PFSK-1 (cell line): Measurements from ENCODE around the gene SIGLEC7.

Experiments used
- POLR2AphosphoS5 ChIP-seq: IDR thresholded peaks from 2 replicates; pipeline ENCODE4 v1.6.1; 2012; ENCODE audit warnings: low read depth, mild to moderate bottlenecking, control low read depth, low read length, moderate library complexity
- SIN3A ChIP-seq: IDR thresholded peaks from 2 replicates; pipeline ENCODE4 v1.6.1; 2012; ENCODE audit warnings: mild to moderate bottlenecking, low read length, moderate library complexity, borderline replicate concordance; ENCODE audit not compliant: insufficient read depth
- TAF1 ChIP-seq: IDR thresholded peaks from 2 replicates; pipeline ENCODE4 v1.6.1; 2012; ENCODE audit warnings: low read length, control low read depth, borderline replicate concordance; ENCODE audit not compliant: insufficient read depth
- TF ChIP-seq, protein P1 (sequence below), 2 experiments: IDR thresholded peaks; 2 replicates each; pipeline versions ENCODE4 v1.6.1 to v1.8.0; 2011 to 2012; ENCODE audit warnings: low read depth in 2 of 2, low read length in 2 of 2, control low read depth in 1 of 2, inconsistent platforms in 1 of 2, mild to moderate bottlenecking in 1 of 2, moderate library complexity in 1 of 2; ENCODE audit not compliant: insufficient read depth in 1 of 2

DNA sequence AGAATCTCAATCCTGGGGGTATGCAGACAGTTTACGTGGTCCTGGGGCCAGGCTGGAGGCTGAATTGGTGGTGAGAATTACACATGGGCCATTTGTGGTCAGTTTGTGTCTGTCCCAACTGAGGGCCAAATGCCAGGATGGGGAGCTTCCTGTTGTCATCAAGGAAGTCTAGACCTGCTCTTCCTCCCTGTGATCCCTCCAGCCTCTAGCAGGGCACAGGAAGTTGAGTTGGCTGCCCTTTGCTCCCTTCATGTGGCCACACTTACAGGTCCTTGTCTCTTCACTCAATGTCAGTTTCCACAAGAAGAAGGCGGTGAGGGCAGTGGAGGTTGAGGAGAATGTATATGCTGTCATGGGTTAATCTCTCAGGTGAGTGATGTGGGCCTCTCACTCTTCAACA is 30.1 kb downstream of the SIGLEC7 start:
- TF ChIP-seq, protein P1, sequence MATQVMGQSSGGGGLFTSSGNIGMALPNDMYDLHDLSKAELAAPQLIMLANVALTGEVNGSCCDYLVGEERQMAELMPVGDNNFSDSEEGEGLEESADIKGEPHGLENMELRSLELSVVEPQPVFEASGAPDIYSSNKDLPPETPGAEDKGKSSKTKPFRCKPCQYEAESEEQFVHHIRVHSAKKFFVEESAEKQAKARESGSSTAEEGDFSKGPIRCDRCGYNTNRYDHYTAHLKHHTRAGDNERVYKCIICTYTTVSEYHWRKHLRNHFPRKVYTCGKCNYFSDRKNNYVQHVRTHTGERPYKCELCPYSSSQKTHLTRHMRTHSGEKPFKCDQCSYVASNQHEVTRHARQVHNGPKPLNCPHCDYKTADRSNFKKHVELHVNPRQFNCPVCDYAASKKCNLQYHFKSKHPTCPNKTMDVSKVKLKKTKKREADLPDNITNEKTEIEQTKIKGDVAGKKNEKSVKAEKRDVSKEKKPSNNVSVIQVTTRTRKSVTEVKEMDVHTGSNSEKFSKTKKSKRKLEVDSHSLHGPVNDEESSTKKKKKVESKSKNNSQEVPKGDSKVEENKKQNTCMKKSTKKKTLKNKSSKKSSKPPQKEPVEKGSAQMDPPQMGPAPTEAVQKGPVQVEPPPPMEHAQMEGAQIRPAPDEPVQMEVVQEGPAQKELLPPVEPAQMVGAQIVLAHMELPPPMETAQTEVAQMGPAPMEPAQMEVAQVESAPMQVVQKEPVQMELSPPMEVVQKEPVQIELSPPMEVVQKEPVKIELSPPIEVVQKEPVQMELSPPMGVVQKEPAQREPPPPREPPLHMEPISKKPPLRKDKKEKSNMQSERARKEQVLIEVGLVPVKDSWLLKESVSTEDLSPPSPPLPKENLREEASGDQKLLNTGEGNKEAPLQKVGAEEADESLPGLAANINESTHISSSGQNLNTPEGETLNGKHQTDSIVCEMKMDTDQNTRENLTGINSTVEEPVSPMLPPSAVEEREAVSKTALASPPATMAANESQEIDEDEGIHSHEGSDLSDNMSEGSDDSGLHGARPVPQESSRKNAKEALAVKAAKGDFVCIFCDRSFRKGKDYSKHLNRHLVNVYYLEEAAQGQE (IDR thresholded peaks at IDR 0.05; ENCODE audit: insufficient read depth in 1 of 2, low read depth in 2 of 2, low read length in 2 of 2), result no peak
- TF ChIP-seq TAF1, result no peak
- TF ChIP-seq POLR2AphosphoS5, result no peak
- no peak for TF ChIP-seq SIN3A
